H1 (cell line): Measurements from ENCODE around the gene CES3. TPM values are rescaled to one million over a fixed set of nuclear protein-coding genes. Genes with fewer than 3 reads are reported as not detected.

Experiments
- CREB1 ChIP-seq: IDR thresholded peaks from 2 replicates; pipeline ENCODE4 v1.6.1; 2012; ENCODE audit warnings: inconsistent platforms
- POLR2AphosphoS5 ChIP-seq: IDR thresholded peaks from 2 replicates; pipeline ENCODE4 v1.6.1; 2011; ENCODE audit warnings: low read depth, low read length
- RAD21 ChIP-seq, 2 experiments: IDR thresholded peaks in 1 of 2; conservative IDR thresholded peaks in 1 of 2; 2 replicates each; pipeline ENCODE4 v1.6.1; 2011; ENCODE audit warnings: low read depth in 2 of 2, low read length in 2 of 2, improper control_type of control experiment in 1 of 2, inconsistent platforms in 1 of 2, mild to moderate bottlenecking in 1 of 2, moderate library complexity in 1 of 2
- polyA plus RNA-seq, 7 experiments: library from polyadenylated mRNA; depleted of rRNA in 3 of 7; stranded (reverse) in 5 of 7; unstranded in 2 of 7; fragments of >200 nt in 5 of 7; fragments of 200-250 nt in 2 of 7; gene quantifications; 1 replicate in 5 of 7; 2 replicates in 1 of 7; 4 replicates in 1 of 7; pipeline versions ENCODE4 v1.2.1 to v1.2.3, GENCODE V29; 2011 to 2013; ENCODE audit warnings: missing spikeins in 2 of 7, mixed read lengths in 2 of 7
- total RNA-seq: library from RNA; stranded (reverse); fragmentation: NEBNext Ultra II Directional; extraction: Animal tissue kit (Norgen Biotek cat#: 25700); gene quantifications from 2 replicates; pipeline ENCODE4 v1.2.1, GENCODE V29; 2021
- TF ChIP-seq, protein P1 (sequence below): IDR thresholded peaks from 2 replicates; pipeline ENCODE4 v1.6.1; 2012; ENCODE audit warnings: inconsistent platforms

The CES3 gene
- total and polyA plus RNA-seq, 2 of the 8 experiments (the other 6 are each of a cell fraction or from before 2014, with no cell fraction given), result 1.6 to 2.2 TPM

DNA sequence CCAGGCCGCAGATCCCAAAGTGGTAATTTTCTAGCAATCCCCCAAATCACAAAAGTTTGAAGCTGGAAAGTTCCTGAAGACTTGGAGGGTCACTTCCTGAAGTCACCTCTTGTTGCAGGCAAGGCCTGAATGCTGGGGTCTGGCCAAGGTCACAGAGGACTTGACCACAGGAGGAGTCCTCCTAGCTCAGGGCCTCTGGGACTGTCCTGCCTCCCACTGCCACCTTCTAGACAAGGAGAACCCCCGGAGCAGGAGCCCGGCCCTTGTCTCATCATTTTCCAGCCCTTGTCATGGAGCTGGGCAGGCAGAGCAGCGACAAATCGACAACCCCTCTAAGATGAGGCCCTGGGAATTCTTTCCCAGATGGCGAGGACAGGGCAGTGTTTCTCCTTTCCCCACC, 42.7 kb upstream of the CES3 start (continued):
- TF ChIP-seq RAD21 (IDR thresholded peaks at IDR 0.05 in 1 of 2, conservative IDR thresholded peaks at IDR 0.05 in 1 of 2; ENCODE audit: low read depth in 2 of 2, low read length in 2 of 2), result no peak
- no peak for TF ChIP-seq POLR2AphosphoS5
- TF ChIP-seq CREB1, result no peak
- TF ChIP-seq, protein P1, sequence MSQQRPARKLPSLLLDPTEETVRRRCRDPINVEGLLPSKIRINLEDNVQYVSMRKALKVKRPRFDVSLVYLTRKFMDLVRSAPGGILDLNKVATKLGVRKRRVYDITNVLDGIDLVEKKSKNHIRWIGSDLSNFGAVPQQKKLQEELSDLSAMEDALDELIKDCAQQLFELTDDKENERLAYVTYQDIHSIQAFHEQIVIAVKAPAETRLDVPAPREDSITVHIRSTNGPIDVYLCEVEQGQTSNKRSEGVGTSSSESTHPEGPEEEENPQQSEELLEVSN, result no peak
- TF ChIP-seq, all 59 proteins: peak for 0
